Measurements from ENCODE around the gene BMP6. TPM values are rescaled to one million over a fixed set of nuclear protein-coding genes. Genes with fewer than 3 reads are reported as not detected.

Gene BMP6
- total RNA-seq, 3 donors from 2014 or later: 3.5 to 11.1 (median 6.2) TPM

DNA sequence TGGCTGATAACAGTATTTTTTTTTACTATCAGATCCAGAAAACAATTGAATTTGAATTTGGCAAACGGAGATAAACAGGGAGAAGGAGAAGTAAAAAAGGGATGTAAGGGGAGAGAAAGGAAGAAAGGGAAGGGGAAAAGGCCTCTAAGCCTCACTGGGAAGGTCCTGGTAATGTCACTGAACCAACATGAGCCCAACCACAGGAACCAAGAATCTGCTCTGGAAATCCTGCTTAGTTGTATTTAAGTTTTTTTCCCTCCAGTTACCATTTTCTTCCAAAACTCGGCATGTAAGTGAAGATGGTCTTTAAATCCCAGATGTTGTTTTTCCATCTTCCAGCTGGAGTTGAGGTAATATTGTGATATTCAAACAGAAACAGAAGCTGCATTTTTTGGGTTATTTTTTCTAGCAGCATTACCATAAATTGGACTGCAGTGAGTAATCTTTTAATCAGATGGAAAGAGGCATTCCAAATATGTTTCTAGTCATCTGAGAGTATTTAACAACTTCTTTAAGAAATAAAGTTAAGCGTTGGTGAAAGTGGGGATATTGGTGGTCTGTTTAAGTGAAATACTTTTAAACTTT is 93.6 kb downstream of the BMP6 start:
- Histone ChIP-seq H3K27ac (no peak overlapping the region), H3K27me3 (no peaks in the 10 kb centered on the region), H3K36me3 (no peaks in the 10 kb centered on the region), H3K9me3 (no peaks in the 10 kb centered on the region), H3K4me1 (no peaks in the 10 kb centered on the region), H3K4me3 (no peak overlapping the region)
- TF ChIP-seq POLR2A (IDR thresholded peaks at IDR 0.05) (no peak), POLR2AphosphoS5 (IDR thresholded peaks at IDR 0.05) (no peak)
- TF ChIP-seq, protein P1, sequence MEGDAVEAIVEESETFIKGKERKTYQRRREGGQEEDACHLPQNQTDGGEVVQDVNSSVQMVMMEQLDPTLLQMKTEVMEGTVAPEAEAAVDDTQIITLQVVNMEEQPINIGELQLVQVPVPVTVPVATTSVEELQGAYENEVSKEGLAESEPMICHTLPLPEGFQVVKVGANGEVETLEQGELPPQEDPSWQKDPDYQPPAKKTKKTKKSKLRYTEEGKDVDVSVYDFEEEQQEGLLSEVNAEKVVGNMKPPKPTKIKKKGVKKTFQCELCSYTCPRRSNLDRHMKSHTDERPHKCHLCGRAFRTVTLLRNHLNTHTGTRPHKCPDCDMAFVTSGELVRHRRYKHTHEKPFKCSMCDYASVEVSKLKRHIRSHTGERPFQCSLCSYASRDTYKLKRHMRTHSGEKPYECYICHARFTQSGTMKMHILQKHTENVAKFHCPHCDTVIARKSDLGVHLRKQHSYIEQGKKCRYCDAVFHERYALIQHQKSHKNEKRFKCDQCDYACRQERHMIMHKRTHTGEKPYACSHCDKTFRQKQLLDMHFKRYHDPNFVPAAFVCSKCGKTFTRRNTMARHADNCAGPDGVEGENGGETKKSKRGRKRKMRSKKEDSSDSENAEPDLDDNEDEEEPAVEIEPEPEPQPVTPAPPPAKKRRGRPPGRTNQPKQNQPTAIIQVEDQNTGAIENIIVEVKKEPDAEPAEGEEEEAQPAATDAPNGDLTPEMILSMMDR (IDR thresholded peaks at IDR 0.05): no peak
- DNase-seq (ENCODE audit: low spot score in 2 of 2): no peak
- intact Hi-C loops (cut with DNase I; ENCODE audit: low total_unique reads): loop anchor here (5.0 kb wide), 1 partner anchor 67 kb away; no protein-coding TSS in a partner anchor

DNA sequence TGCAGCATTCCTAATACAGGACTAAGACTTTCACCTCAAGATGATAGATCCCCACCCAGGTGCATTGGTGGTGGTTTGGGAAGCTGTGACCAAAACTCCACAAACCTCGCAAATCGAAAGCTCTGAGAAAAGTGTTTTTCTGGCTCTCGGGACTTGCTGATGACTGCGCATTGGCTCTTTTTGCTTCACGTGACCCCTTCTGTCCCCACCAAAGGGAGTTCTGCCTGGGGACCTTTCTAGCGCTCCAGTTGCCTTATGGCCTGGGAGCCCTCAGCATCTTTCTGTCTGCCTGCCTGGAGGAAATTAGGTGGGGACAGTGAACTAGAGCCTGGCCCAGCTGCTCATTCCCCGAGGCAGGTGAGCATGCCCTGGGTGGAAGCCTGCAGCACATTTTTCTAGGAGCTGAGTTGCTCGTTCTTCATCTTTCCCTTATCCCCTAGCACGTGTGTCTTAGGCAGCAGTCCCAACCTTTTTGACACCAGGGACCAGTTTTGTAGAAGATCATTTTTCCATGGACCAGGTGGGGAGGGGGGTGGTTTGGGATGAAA is 94.5 kb downstream of the BMP6 start:
- Histone ChIP-seq H3K4me3 (no peak overlapping the region), H3K27me3 (no peaks in the 10 kb centered on the region), H3K36me3 (no peaks in the 10 kb centered on the region), H3K27ac (no peak overlapping the region), H3K9me3 (no peaks in the 10 kb centered on the region), H3K4me1 (no peaks in the 10 kb centered on the region)
- TF ChIP-seq POLR2AphosphoS5 (IDR thresholded peaks at IDR 0.05) (no peak), POLR2A (IDR thresholded peaks at IDR 0.05) (no peak)
- TF ChIP-seq, protein P1 (IDR thresholded peaks at IDR 0.05): no peak
- intact Hi-C loops (cut with DNase I; ENCODE audit: low total_unique reads): loop anchor here (5.0 kb wide), 1 partner anchor 68 kb away; no protein-coding TSS in a partner anchor
- no peak for DNase-seq (ENCODE audit: low spot score in 2 of 2)

DNA sequence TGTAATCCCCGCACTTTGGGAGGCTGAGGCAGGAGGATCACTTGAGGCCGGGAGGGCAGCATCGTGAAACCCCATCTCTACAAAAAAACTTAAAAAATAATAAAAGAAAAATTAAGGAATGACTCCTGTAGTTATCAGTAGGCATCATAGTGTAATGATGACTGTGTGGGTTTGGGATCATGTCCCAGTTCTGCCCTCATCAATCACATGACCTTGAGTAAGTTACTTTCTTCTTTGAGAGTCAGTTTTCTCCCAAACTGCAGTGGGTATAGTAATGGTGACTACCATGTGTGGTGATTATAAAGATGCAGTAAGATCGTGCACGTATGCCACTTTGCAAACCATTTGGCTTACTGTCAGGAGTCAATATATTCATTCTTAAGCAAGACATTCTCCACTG is 95.5 kb downstream of the BMP6 start:
- TF ChIP-seq POLR2A (IDR thresholded peaks at IDR 0.05) (no peak), POLR2AphosphoS5 (IDR thresholded peaks at IDR 0.05) (no peak)
- TF ChIP-seq, protein P1 (IDR thresholded peaks at IDR 0.05): no peak
- intact Hi-C loops (cut with DNase I; ENCODE audit: low total_unique reads): loop anchor here (5.0 kb wide), 1 partner anchor 69 kb away; no protein-coding TSS in a partner anchor
- no peaks in the 10 kb centered on the region for H3K36me3 ChIP-seq
- no peak overlapping the region for H3K4me3 ChIP-seq
- no peaks in the 10 kb centered on the region for H3K4me1 ChIP-seq
- H3K27ac ChIP-seq: no peak overlapping the region
- H3K27me3 ChIP-seq: no peaks in the 10 kb centered on the region
- no peaks in the 10 kb centered on the region for H3K9me3 ChIP-seq
- no peak for DNase-seq (ENCODE audit: low spot score in 2 of 2)

DNA sequence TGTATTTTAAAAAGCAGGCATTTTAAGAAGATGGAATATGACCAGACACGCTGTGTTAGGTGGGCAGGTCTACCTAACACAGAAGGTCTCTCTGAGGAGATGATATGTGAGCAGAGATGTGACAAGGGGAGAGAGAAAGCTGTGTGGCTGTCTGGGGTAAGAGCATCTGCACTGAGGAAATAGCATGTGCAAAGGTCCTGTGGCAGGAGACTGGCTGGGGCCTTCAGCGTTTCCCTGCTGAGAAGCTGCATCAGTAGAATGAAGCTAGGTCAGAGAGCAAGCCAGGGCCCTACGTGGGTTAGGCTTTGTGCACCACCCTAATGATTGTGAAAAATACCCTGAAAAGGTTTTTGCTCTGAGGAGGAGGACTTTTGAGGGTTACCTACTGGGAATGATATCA is 97.7 kb downstream of the BMP6 start:
- Histone ChIP-seq H3K27ac (no peak overlapping the region), H3K36me3 (no peaks in the 10 kb centered on the region), H3K4me1 (no peaks in the 10 kb centered on the region), H3K9me3 (no peaks in the 10 kb centered on the region), H3K4me3 (no peak overlapping the region), H3K27me3 (no peaks in the 10 kb centered on the region)
- intact Hi-C loops (cut with DNase I; ENCODE audit: low total_unique reads): loop anchor here (5.0 kb wide), 1 partner anchor 71 kb away; no protein-coding TSS in a partner anchor
- DNase-seq (ENCODE audit: low spot score in 2 of 2): no peak
- TF ChIP-seq POLR2AphosphoS5 (IDR thresholded peaks at IDR 0.05) (no peak), POLR2A (IDR thresholded peaks at IDR 0.05) (no peak)
- TF ChIP-seq, protein P1 (IDR thresholded peaks at IDR 0.05): no peak

DNA sequence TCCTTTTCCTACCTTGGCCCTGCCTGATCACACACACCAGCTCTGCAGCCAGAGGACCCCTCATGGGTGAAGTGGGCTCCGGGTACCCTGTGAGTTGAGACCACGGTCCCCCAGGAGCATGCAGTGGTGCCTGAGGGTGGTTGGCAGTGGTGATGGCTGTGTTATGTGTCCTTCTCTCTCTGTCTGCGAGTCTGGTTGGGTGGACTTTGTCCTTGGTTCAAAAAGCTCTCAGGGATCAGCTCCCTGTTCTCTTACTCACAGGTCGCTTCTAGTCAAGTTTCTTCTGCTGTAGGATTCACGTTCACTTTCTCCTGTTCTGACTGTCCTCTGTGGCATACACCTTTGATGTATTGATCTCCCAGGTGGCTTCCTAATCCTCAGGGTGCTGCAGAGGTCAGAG is 100.1 kb downstream of the BMP6 start:
- no peaks in the 10 kb centered on the region for H3K4me1 ChIP-seq
- DNase-seq (ENCODE audit: low spot score in 2 of 2): no peak
- no peaks in the 10 kb centered on the region for H3K9me3 ChIP-seq
- no peaks in the 10 kb centered on the region for H3K36me3 ChIP-seq
- H3K4me3 ChIP-seq: no peak overlapping the region
- TF ChIP-seq POLR2AphosphoS5 (IDR thresholded peaks at IDR 0.05): no peak
- TF ChIP-seq, protein P1 (IDR thresholded peaks at IDR 0.05): no peak
- no peak for TF ChIP-seq POLR2A (IDR thresholded peaks at IDR 0.05)
- intact Hi-C loops (cut with DNase I; ENCODE audit: low total_unique reads): no loop called here
- no peak overlapping the region for H3K27ac ChIP-seq
- H3K27me3 ChIP-seq: no peaks in the 10 kb centered on the region

Measured in breast epithelium (tissue), 4 donors.